Measurements from ENCODE around the gene CD36.

The CD36 gene

DNA sequence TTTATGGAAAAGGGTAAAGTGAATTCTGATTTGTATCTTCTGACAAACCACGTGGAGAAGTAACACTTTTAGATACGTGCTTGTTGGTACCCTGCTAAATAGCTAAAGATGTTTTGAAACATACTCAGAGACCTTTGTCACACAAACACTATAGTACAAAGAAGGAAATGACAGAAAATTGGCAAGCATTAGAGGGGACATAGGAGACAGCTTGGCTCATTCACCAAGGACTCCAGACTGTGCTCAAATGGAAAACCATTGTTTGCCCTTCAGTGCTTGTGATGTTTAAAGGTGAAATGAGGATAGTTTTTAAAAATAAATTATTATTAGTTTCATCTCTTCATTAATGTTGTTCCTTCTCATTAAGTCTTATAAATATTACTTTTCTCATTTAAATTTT is 34.0 kb upstream of the CD36 start:
- Histone ChIP-seq H3K79me2 (ENCODE audit: insufficient read depth, low read length) (no peaks in the 10 kb centered on the region), H3F3A (ENCODE audit: insufficient read depth, low read length) (no peaks in the 10 kb centered on the region), H3K9me2 (ENCODE audit: low read depth, low read length) (no peaks in the 10 kb centered on the region), H3K27me3 (ENCODE audit: insufficient read depth, low read length) (no peaks in the 10 kb centered on the region), H3K36me3 (ENCODE audit: insufficient read depth, low read length) (no peaks in the 10 kb centered on the region), H3K4me1 (ENCODE audit: insufficient read depth, low read length, severe bottlenecking) (no peaks in the 10 kb centered on the region), H3K9me3 (ENCODE audit: low read length) (no peaks in the 10 kb centered on the region), H3K4me3 (ENCODE audit: low read depth, low read length, poor library complexity, severe bottlenecking) (no peak overlapping the region), H2AFZ (ENCODE audit: low read length) (no peak overlapping the region), H3K4me2 (ENCODE audit: low read length) (no peak overlapping the region), H4K20me1 (ENCODE audit: insufficient read depth, low read length) (no peaks in the 10 kb centered on the region), H3K9ac (ENCODE audit: low read length) (no peak overlapping the region), H3K27ac (ENCODE audit: low read depth, low read length, poor library complexity, severe bottlenecking) (no peak overlapping the region)
- TF ChIP-seq, protein P1, sequence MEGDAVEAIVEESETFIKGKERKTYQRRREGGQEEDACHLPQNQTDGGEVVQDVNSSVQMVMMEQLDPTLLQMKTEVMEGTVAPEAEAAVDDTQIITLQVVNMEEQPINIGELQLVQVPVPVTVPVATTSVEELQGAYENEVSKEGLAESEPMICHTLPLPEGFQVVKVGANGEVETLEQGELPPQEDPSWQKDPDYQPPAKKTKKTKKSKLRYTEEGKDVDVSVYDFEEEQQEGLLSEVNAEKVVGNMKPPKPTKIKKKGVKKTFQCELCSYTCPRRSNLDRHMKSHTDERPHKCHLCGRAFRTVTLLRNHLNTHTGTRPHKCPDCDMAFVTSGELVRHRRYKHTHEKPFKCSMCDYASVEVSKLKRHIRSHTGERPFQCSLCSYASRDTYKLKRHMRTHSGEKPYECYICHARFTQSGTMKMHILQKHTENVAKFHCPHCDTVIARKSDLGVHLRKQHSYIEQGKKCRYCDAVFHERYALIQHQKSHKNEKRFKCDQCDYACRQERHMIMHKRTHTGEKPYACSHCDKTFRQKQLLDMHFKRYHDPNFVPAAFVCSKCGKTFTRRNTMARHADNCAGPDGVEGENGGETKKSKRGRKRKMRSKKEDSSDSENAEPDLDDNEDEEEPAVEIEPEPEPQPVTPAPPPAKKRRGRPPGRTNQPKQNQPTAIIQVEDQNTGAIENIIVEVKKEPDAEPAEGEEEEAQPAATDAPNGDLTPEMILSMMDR (IDR thresholded peaks at IDR 0.05; ENCODE audit: low read length): no peak
- no peak for TF ChIP-seq EZH2 (IDR thresholded peaks at IDR 0.05; ENCODE audit: borderline replicate concordance, low read length)

DNA sequence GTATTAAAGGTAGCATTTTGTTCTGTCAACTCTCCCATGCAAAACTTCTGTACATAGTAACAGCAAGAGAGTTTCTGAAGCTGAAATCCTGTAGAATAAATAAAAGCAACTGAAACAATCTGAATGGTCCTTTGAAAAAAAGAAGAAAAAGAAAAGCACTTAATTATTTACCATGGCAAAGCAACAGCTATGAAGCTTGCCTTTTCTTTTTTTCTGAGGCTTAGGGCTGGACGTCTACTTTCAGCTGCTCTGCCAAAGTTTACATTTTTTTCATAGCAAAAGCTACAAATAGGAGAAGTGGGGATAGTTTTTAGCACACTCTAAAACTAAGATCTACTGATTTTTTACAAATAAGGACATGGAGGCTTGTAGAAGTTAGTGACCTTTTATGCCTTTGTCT is 31.3 kb upstream of the CD36 start:
- H3K36me3 ChIP-seq (ENCODE audit: insufficient read depth, low read length): no peaks in the 10 kb centered on the region
- no peak overlapping the region for H3K4me2 ChIP-seq (ENCODE audit: low read length)
- no peak overlapping the region for H3K9ac ChIP-seq (ENCODE audit: low read length)
- H3K27ac ChIP-seq (ENCODE audit: low read depth, low read length, poor library complexity, severe bottlenecking): no peak overlapping the region
- no peak for TF ChIP-seq EZH2 (IDR thresholded peaks at IDR 0.05; ENCODE audit: borderline replicate concordance, low read length)
- TF ChIP-seq, protein P1 (IDR thresholded peaks at IDR 0.05; ENCODE audit: low read length): no peak
- no peaks in the 10 kb centered on the region for H3K79me2 ChIP-seq (ENCODE audit: insufficient read depth, low read length)
- no peak overlapping the region for H2AFZ ChIP-seq (ENCODE audit: low read length)
- no peaks in the 10 kb centered on the region for H3K4me1 ChIP-seq (ENCODE audit: insufficient read depth, low read length, severe bottlenecking)
- no peaks in the 10 kb centered on the region for H3F3A ChIP-seq (ENCODE audit: insufficient read depth, low read length)
- H3K27me3 ChIP-seq (ENCODE audit: insufficient read depth, low read length): no peaks in the 10 kb centered on the region
- no peaks in the 10 kb centered on the region for H4K20me1 ChIP-seq (ENCODE audit: insufficient read depth, low read length)
- H3K9me2 ChIP-seq (ENCODE audit: low read depth, low read length): no peaks in the 10 kb centered on the region
- H3K4me3 ChIP-seq (ENCODE audit: low read depth, low read length, poor library complexity, severe bottlenecking): no peak overlapping the region
- no peaks in the 10 kb centered on the region for H3K9me3 ChIP-seq (ENCODE audit: low read length)

DNA sequence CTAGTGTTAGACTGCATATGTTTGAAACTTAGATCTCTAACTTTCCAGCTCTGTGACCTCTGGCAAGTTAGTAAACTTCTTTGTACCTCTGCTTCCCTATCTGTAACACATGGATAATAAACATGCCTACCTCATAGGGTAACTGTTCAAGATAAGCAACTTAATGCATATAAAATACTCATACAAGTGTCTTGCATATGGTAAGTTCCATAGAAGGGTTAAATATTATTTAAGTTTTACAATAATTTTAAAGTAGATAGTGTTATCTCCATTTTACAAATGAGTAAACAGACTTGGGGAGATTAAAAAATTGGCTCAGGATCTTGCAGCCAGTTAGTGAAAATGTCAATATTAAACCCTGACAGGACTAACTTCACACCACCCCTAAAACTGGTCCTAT is 30.1 kb upstream of the CD36 start:
- Histone ChIP-seq H3K4me3 (ENCODE audit: low read depth, low read length, poor library complexity, severe bottlenecking) (no peak overlapping the region), H3F3A (ENCODE audit: insufficient read depth, low read length) (no peaks in the 10 kb centered on the region), H3K4me2 (ENCODE audit: low read length) (no peak overlapping the region), H3K4me1 (ENCODE audit: insufficient read depth, low read length, severe bottlenecking) (no peaks in the 10 kb centered on the region), H3K36me3 (ENCODE audit: insufficient read depth, low read length) (no peaks in the 10 kb centered on the region), H3K27me3 (ENCODE audit: insufficient read depth, low read length) (no peaks in the 10 kb centered on the region), H3K27ac (ENCODE audit: low read depth, low read length, poor library complexity, severe bottlenecking) (no peak overlapping the region), H3K9me2 (ENCODE audit: low read depth, low read length) (no peaks in the 10 kb centered on the region), H4K20me1 (ENCODE audit: insufficient read depth, low read length) (no peaks in the 10 kb centered on the region), H3K9ac (ENCODE audit: low read length) (no peak overlapping the region), H2AFZ (ENCODE audit: low read length) (no peak overlapping the region), H3K9me3 (ENCODE audit: low read length) (no peaks in the 10 kb centered on the region), H3K79me2 (ENCODE audit: insufficient read depth, low read length) (no peaks in the 10 kb centered on the region)
- TF ChIP-seq, protein P1 (IDR thresholded peaks at IDR 0.05; ENCODE audit: low read length): no peak
